Neural progenitor cell (in vitro differentiated cells): ENCODE measurements around the gene DNLZ. TPM values are rescaled to one million over a fixed set of nuclear protein-coding genes. Genes with fewer than 3 reads are reported as not detected.

Experiments used
- DNase-seq: peaks from one replicate; pipeline ENCODE4 v3.0.0-alpha.2; 2016; ENCODE audit warnings: low spot score
- H2AFZ ChIP-seq: fragments of 200-600 bp; sonication (generic); replicated peaks from 2 replicates; pipeline ENCODE4 v1.6.1; 2016; ENCODE audit warnings: antibody characterized with exemption
- H3F3A ChIP-seq: fragments of 200-600 bp; sonication (generic); 2 replicates; pipeline ENCODE4 v1.6.1; 2016; ENCODE audit warnings: antibody characterized with exemption, low read depth
- H3K27ac ChIP-seq: fragments of 200-600 bp; sonication (generic); 2 replicates; pipeline ENCODE4 v1.5.1; 2016; ENCODE audit warnings: mild to moderate bottlenecking
- H3K27me3 ChIP-seq: fragments of 200-600 bp; sonication (generic); 2 replicates; pipeline ENCODE4 v1.6.1; 2016; ENCODE audit warnings: mild to moderate bottlenecking, moderate library complexity
- H3K36me3 ChIP-seq: fragments of 200-600 bp; sonication (generic); 2 replicates; pipeline ENCODE4 v1.5.1; 2016
- H3K4me1 ChIP-seq: fragments of 200-600 bp; sonication (generic); 2 replicates; pipeline ENCODE4 v1.6.1; 2016; ENCODE audit warnings: mixed run types
- H3K4me2 ChIP-seq: fragments of 200-600 bp; sonication (generic); 2 replicates; pipeline ENCODE4 v1.6.1; 2016
- H3K4me3 ChIP-seq: fragments of 200-600 bp; sonication (generic); 2 replicates; pipeline ENCODE4 v1.5.1; 2016
- H3K79me2 ChIP-seq: fragments of 200-600 bp; sonication (generic); 2 replicates; pipeline ENCODE4 v1.6.1; 2016; ENCODE audit warnings: low read depth
- H3K9ac ChIP-seq: fragments of 200-600 bp; sonication (generic); 2 replicates; pipeline ENCODE4 v1.6.1; 2016
- H3K9me3 ChIP-seq: fragments of 200-600 bp; sonication (generic); 2 replicates; pipeline ENCODE4 v1.5.1; 2016; ENCODE audit warnings: low read depth
- H4K20me1 ChIP-seq: fragments of 200-600 bp; sonication (generic); 2 replicates; pipeline ENCODE4 v1.6.1; 2016; ENCODE audit warnings: low read depth
- H3K27ac Mint-ChIP-seq: 3 replicates; pipeline ENCODE4 v1.8.0; 2021; ENCODE audit warnings: mixed read lengths
- H3K27me3 Mint-ChIP-seq: 2 replicates; pipeline ENCODE4 v1.8.0; 2022; ENCODE audit warnings: low read depth, mild to moderate bottlenecking, inconsistent platforms, moderate library complexity, mixed read lengths; ENCODE audit not compliant: insufficient read depth
- H3K36me3 Mint-ChIP-seq: 3 replicates; pipeline ENCODE4 v1.8.0; 2021; ENCODE audit warnings: mixed read lengths
- H3K4me1 Mint-ChIP-seq: 3 replicates; pipeline ENCODE4 v1.8.0; 2021; ENCODE audit warnings: mixed read lengths
- H3K4me3 Mint-ChIP-seq: 3 replicates; pipeline ENCODE4 v1.8.0; 2021; ENCODE audit warnings: mild to moderate bottlenecking, moderate library complexity, mixed read lengths
- H3K9me3 Mint-ChIP-seq: 3 replicates; pipeline ENCODE4 v1.8.0; 2020; ENCODE audit warnings: mixed read lengths
- CTCF ChIP-seq: fragments of 200-600 bp; sonication (generic); IDR thresholded peaks from 2 replicates; pipeline ENCODE4 v1.5.1; 2017; ENCODE audit warnings: antibody characterized with exemption, mild to moderate bottlenecking
- EZH2 ChIP-seq: fragments of 200-600 bp; sonication (generic); IDR thresholded peaks from 2 replicates; pipeline ENCODE4 v1.6.1; 2017; ENCODE audit warnings: antibody characterized with exemption, mild to moderate bottlenecking, moderate library complexity
- EZH2phosphoT487 ChIP-seq: fragments of 200-600 bp; sonication (generic); IDR thresholded peaks from 2 replicates; pipeline ENCODE4 v1.6.1; 2017; ENCODE audit warnings: antibody characterized with exemption
- total RNA-seq: library from RNA; depleted of rRNA; stranded (reverse); fragments of >200 nt; gene quantifications from 2 replicates; pipeline ENCODE4 v1.2.3, GENCODE V29; 2015; ENCODE audit warnings: low replicate concordance

DNLZ gene
- total RNA-seq, 1 donor from 2014 or later = 3.4 TPM

- Mint-ChIP-seq H3K36me3 (peaks cover 5% of the 10 kb centered on the region), H3K27me3 (peaks cover 13% of the 10 kb centered on the region), H3K4me3 (no peak overlapping the region), H3K9me3 (peaks cover 22% of the 10 kb centered on the region), H3K4me1 (peaks cover 15% of the 10 kb centered on the region), H3K27ac (peak overlapping the region; percentile 29)
- Histone ChIP-seq H3K27me3 (no peaks in the 10 kb centered on the region), H3K9me3 (peaks cover 3% of the 10 kb centered on the region), H2AFZ (no peak overlapping the region), H3K9ac (no peak overlapping the region), H3K4me2 (no peak overlapping the region), H3K4me1 (no peaks in the 10 kb centered on the region), H3K27ac (no peak overlapping the region), H3K79me2 (no peaks in the 10 kb centered on the region), H3K36me3 (no peaks in the 10 kb centered on the region), H3F3A (no peaks in the 10 kb centered on the region), H3K4me3 (no peak overlapping the region), H4K20me1 (no peaks in the 10 kb centered on the region)
- TF ChIP-seq EZH2phosphoT487 (no peak), EZH2 (no peak), CTCF (no peak)
- no peak for DNase-seq
Measured at GRCh38 chr9:136318111-136318775, 45.3 kb downstream of the DNLZ start.

DNA sequence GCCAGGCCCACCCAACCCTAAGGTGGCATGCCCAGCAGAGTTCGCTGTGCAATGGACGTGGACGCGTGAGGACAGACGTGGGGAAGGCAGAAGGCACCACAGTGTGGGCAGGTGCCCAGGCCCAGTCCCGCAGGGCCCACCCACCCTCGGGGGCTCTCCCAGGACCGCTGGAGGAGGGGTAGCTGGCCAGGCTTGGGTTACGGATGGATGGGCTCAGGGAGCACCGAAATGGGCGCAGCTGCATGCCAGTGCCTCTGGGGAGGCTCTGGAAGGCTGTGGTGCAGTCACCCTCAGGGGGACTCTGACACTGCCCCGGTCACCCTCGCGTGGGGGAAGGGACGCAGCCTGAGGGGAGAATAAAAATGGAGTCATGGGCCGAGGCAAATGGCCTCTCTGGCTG is 45.8 kb downstream of the DNLZ start:
- H3K27me3 Mint-ChIP-seq = peaks cover 13% of the 10 kb centered on the region
- H3K27ac Mint-ChIP-seq = peak overlapping the region; percentile 50
- H3K27ac ChIP-seq = no peak overlapping the region
- peaks cover 15% of the 10 kb centered on the region for H3K4me1 Mint-ChIP-seq
- no peaks in the 10 kb centered on the region for H3K4me1 ChIP-seq
- DNase-seq = no peak
- H3K4me2 ChIP-seq = no peak overlapping the region
- no peak overlapping the region for H3K4me3 Mint-ChIP-seq
- H3K79me2 ChIP-seq = no peaks in the 10 kb centered on the region
- no peak for TF ChIP-seq CTCF
- TF ChIP-seq EZH2 = no peak
- TF ChIP-seq EZH2phosphoT487 = no peak
- H3K4me3 ChIP-seq = no peak overlapping the region
- H4K20me1 ChIP-seq = no peaks in the 10 kb centered on the region
- peaks cover 5% of the 10 kb centered on the region for H3K36me3 Mint-ChIP-seq
- peaks cover 3% of the 10 kb centered on the region for H3K9me3 ChIP-seq
- H3K36me3 ChIP-seq = no peaks in the 10 kb centered on the region
- no peaks in the 10 kb centered on the region for H3F3A ChIP-seq
- peaks cover 22% of the 10 kb centered on the region for H3K9me3 Mint-ChIP-seq
- no peak overlapping the region for H3K9ac ChIP-seq
- H3K27me3 ChIP-seq = no peaks in the 10 kb centered on the region
- no peak overlapping the region for H2AFZ ChIP-seq

DNA sequence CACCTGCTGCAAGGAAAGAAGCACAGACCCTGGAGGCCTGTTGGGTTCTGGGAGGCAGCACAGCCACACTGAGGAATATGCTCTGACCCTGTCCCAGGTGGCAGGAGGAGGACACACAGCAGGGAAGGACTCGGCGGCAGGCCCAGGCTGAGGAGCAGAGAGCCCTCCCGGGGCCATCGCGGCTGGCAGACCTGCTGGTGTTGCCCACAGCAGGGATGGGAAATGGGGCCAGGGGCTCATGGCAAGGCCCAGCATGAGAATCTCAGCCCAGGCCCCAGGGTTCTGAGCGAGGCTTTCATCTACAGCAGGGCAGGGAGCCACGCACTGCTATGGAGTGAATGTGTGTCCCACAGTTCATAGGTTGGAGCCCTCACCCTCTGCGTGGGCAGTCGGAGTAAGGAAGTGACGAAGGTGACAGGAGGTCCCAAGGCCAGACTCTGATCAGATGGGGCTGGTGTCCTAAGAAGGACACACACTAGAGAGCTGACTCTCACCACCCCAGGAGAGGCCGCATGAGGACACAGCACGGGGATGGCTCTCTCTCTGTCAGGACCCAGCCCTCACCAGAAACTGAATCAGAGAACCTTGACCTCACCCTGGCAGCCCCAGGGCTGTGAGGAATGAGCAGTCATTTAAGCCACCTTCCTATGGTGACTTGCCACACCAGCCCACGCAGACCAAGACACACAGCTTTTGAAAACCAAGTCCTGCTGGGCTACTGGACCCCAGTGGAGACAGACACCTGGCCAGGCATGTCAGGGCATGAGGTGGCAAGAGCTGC is 46.5 kb downstream of the DNLZ start:
- H3K9me3 ChIP-seq = peaks cover 3% of the 10 kb centered on the region
- TF ChIP-seq EZH2phosphoT487 (no peak), EZH2 (no peak), CTCF (no peak)
- H3F3A ChIP-seq = no peaks in the 10 kb centered on the region
- Mint-ChIP-seq H3K27ac (peak overlapping the region; percentile 50), H3K36me3 (peaks cover 5% of the 10 kb centered on the region), H3K27me3 (peaks cover 13% of the 10 kb centered on the region), H3K9me3 (peaks cover 22% of the 10 kb centered on the region), H3K4me1 (peaks cover 14% of the 10 kb centered on the region), H3K4me3 (peak overlapping the region; percentile 10)
- H3K36me3 ChIP-seq = no peaks in the 10 kb centered on the region
- H3K27ac ChIP-seq = no peak overlapping the region
- H2AFZ ChIP-seq = no peak overlapping the region
- no peak for DNase-seq
- H3K79me2 ChIP-seq = no peaks in the 10 kb centered on the region
- no peak overlapping the region for H3K4me2 ChIP-seq
- no peaks in the 10 kb centered on the region for H4K20me1 ChIP-seq
- no peaks in the 10 kb centered on the region for H3K4me1 ChIP-seq
- no peak overlapping the region for H3K4me3 ChIP-seq
- no peaks in the 10 kb centered on the region for H3K27me3 ChIP-seq
- no peak overlapping the region for H3K9ac ChIP-seq
